Thymus (tissue), 11 donors: Measurements from ENCODE around the gene TSPO2. TPM values are rescaled to one million over a fixed set of nuclear protein-coding genes. Genes with fewer than 3 reads are reported as not detected.
A peak's percentile ranks its signal among the peaks of the same experiment; 100 is the strongest.
"Not testable (repeated sequence)": the region's sequence is repeated elsewhere in the genome, so short reads cannot be mapped to it uniquely, and the experiment has no call there.

ENCODE experiments used
- DNase-seq, 9 donors: peaks; one replicate each; pipeline ENCODE4 v3.0.0-alpha.2; 2013; ENCODE audit warnings: low spot score in 9 of 9, low read depth in 6 of 9, missing footprints in 1 of 9
- H3K27ac ChIP-seq, 2 donors: one replicate each; pipeline ENCODE4 v1.5.1; 2013; ENCODE audit warnings: control low read depth in 1 of 2, low read depth in 1 of 2, low read length in 1 of 2, mild to moderate bottlenecking in 1 of 2, moderate library complexity in 1 of 2
- H3K27me3 ChIP-seq, 2 donors: one replicate each; pipeline ENCODE4 v1.5.1; 2013; ENCODE audit warnings: low read length in 1 of 2; ENCODE audit not compliant: control insufficient read depth in 2 of 2, insufficient read depth in 1 of 2
- H3K36me3 ChIP-seq, 2 donors: one replicate each; pipeline ENCODE4 v1.5.1; 2013; ENCODE audit warnings: low read length in 1 of 2, mild to moderate bottlenecking in 1 of 2, moderate library complexity in 1 of 2; ENCODE audit not compliant: control insufficient read depth in 2 of 2, insufficient read depth in 2 of 2
- H3K4me1 ChIP-seq, 2 donors: one replicate each; pipeline ENCODE4 v1.5.1; 2013; ENCODE audit warnings: low read length in 2 of 2; ENCODE audit not compliant: control insufficient read depth in 2 of 2, insufficient read depth in 2 of 2
- H3K4me3 ChIP-seq, 2 donors: one replicate each; pipeline ENCODE4 v1.5.1; 2013; ENCODE audit warnings: low read length in 2 of 2, control low read depth in 1 of 2, mild to moderate bottlenecking in 1 of 2
- H3K9me3 ChIP-seq, 2 donors: one replicate each; pipeline ENCODE4 v1.5.1; 2013; ENCODE audit warnings: low read length in 1 of 2, mild to moderate bottlenecking in 1 of 2; ENCODE audit not compliant: control insufficient read depth in 2 of 2, insufficient read depth in 1 of 2
- WGBS: extraction: QIAGEN DNeasy Blood & Tissue Kit; methylation state at CpG from one replicate; pipeline ENCODE4 v1.1.7; 2013; 5-methylcytosine and 5-hydroxymethylcytosine counted together
- polyA plus RNA-seq: library from polyadenylated mRNA; stranded (reverse); fragments of 200-250 nt; gene quantifications from one replicate; pipeline ENCODE4 v1.2.3, GENCODE V29; 2013
- total RNA-seq: library from RNA; stranded (reverse); fragments of 120-200 nt; gene quantifications from one replicate; pipeline ENCODE4 v1.2.4, GENCODE V29; 2013
- donor health status: healthy.

The TSPO2 gene
- total and polyA plus RNA-seq, 2 donors = 0.09 to 0.38 TPM

GRCh38 chr6:41006217-41006616, 36.0 kb upstream of the TSPO2 start:
- H3K9me3 ChIP-seq = not testable (repeated sequence)
- 11% methylated on average over 7 of the region's 7 CpGs for WGBS

GRCh38 chr6:41006980-41007379, 35.3 kb upstream of the TSPO2 start:
- WGBS = 84% methylated on average over 4 of the region's 4 CpGs
- H3K4me3 ChIP-seq, H3K36me3 ChIP-seq, DNase-seq, H3K27ac ChIP-seq, H3K9me3 ChIP-seq: not testable (repeated sequence)
- peaks cover 0 to 12% of the 10 kb centered on the region in 2 donors for H3K27me3 ChIP-seq
- peaks cover 0 to 14% of the 10 kb centered on the region in 2 donors for H3K4me1 ChIP-seq

More at GRCh38 chr6:41006217-41006616, 36.0 kb upstream of the TSPO2 start:
- not testable (repeated sequence) for H3K27ac ChIP-seq, H3K4me3 ChIP-seq, H3K36me3 ChIP-seq
- H3K27me3 ChIP-seq = peaks cover 0 to 12% of the 10 kb centered on the region in 2 donors
- DNase-seq = peak in 8 of 9 donors; percentile 27 to 79 (median 56)
- peaks cover 0 to 14% of the 10 kb centered on the region in 2 donors for H3K4me1 ChIP-seq

- Histone ChIP-seq H3K27ac (no peak overlapping the region), H3K4me1 (peaks cover 0 to 14% of the 10 kb centered on the region in 2 donors), H3K27me3 (peaks cover 0 to 5% of the 10 kb centered on the region in 2 donors), H3K9me3 (peaks cover 0 to 3% of the 10 kb centered on the region in 2 donors), H3K36me3 (no peaks in the 10 kb centered on the region), H3K4me3 (no peak overlapping the region)
- WGBS = 99% methylated on average over 3 of the region's 3 CpGs
- no peak for DNase-seq
Observed at GRCh38 chr6:41008011-41008410, 34.3 kb upstream of the TSPO2 start.

- H3K4me1 ChIP-seq = peaks cover 0 to 14% of the 10 kb centered on the region in 2 donors
- DNase-seq = no peak
- H3K9me3 ChIP-seq = peaks cover 0 to 3% of the 10 kb centered on the region in 2 donors
- H3K27me3 ChIP-seq = no peaks in the 10 kb centered on the region
- no peak overlapping the region for H3K27ac ChIP-seq
- H3K36me3 ChIP-seq = no peaks in the 10 kb centered on the region
- WGBS = 97% methylated on average over 1 of the region's 1 CpG
- no peak overlapping the region for H3K4me3 ChIP-seq
Observed at GRCh38 chr6:41009669-41010068, 32.6 kb upstream of the TSPO2 start.

- Histone ChIP-seq H3K9me3 (peaks cover 0 to 3% of the 10 kb centered on the region in 2 donors), H3K4me1 (peaks cover 3 to 14% of the 10 kb centered on the region in 2 donors), H3K36me3 (no peaks in the 10 kb centered on the region), H3K27ac (no peak overlapping the region), H3K4me3 (no peak overlapping the region), H3K27me3 (no peaks in the 10 kb centered on the region)
- WGBS = 96% methylated on average over 2 of the region's 2 CpGs
- DNase-seq = no peak
Observed at GRCh38 chr6:41011673-41012072, 30.6 kb upstream of the TSPO2 start.

GRCh38 chr6:41013466-41014153, 28.7 kb upstream of the TSPO2 start:
- peaks cover 6 to 11% of the 10 kb centered on the region in 2 donors for H3K4me1 ChIP-seq
- H3K27ac ChIP-seq = no peak overlapping the region
- H3K36me3 ChIP-seq = no peaks in the 10 kb centered on the region
- H3K9me3 ChIP-seq = peaks cover 0 to 3% of the 10 kb centered on the region in 2 donors
- H3K4me3 ChIP-seq = no peak overlapping the region
- no peak for DNase-seq
- H3K27me3 ChIP-seq = no peaks in the 10 kb centered on the region
- 97% methylated on average over 5 of the region's 5 CpGs for WGBS

- no peaks in the 10 kb centered on the region for H3K27me3 ChIP-seq
- peaks cover 6 to 11% of the 10 kb centered on the region in 2 donors for H3K4me1 ChIP-seq
- no peak overlapping the region for H3K27ac ChIP-seq
- H3K9me3 ChIP-seq = peaks cover 0 to 3% of the 10 kb centered on the region in 2 donors
- 95% methylated on average over 4 of the region's 4 CpGs for WGBS
- H3K4me3 ChIP-seq = no peak overlapping the region
- DNase-seq = no peak
- H3K36me3 ChIP-seq = no peaks in the 10 kb centered on the region
Observed at GRCh38 chr6:41014780-41015179, 27.5 kb upstream of the TSPO2 start.

- H3K27ac ChIP-seq, H3K27me3 ChIP-seq, H3K36me3 ChIP-seq, H3K9me3 ChIP-seq, DNase-seq, H3K4me3 ChIP-seq: not testable (repeated sequence)
- peaks cover 6 to 11% of the 10 kb centered on the region in 2 donors for H3K4me1 ChIP-seq
- 99% methylated on average over 4 of the region's 5 CpGs for WGBS
Observed at GRCh38 chr6:41015860-41016259, 26.4 kb upstream of the TSPO2 start.

GRCh38 chr6:41017663-41018062, 24.6 kb upstream of the TSPO2 start:
- Histone ChIP-seq H3K4me1 (peaks cover 6 to 11% of the 10 kb centered on the region in 2 donors), H3K9me3 (no peaks in the 10 kb centered on the region), H3K27ac (no peak overlapping the region), H3K36me3 (no peaks in the 10 kb centered on the region), H3K4me3 (no peak overlapping the region), H3K27me3 (no peaks in the 10 kb centered on the region)
- WGBS = 100% methylated on average over 1 of the region's 1 CpG
- DNase-seq = no peak
